ENCODE measurements around the gene WDR17. TPM values are rescaled to one million over a fixed set of nuclear protein-coding genes. Genes with fewer than 3 reads are reported as not detected.

The WDR17 gene
- total RNA-seq, 5 donors from 2014 or later (not counting 1 experiment from before 2014, with no cell fraction given): 0.92 to 2.0 (median 0.98) TPM

- ChIA-PET CTCF (no interaction called here), POLR2A (no interaction called here)
- peaks cover 32 to 54% of the 10 kb centered on the region in 2 donors for H3K27me3 Mint-ChIP-seq
- Histone ChIP-seq H3K36me3 (ENCODE audit: control insufficient read depth in 2 of 2, extremely low read depth in 1 of 2, insufficient read depth in 1 of 2, low read length in 1 of 2) (no peaks in the 10 kb centered on the region), H3K9me3 (no peaks in the 10 kb centered on the region), H3K4me1 (ENCODE audit: control insufficient read depth in 1 of 2, extremely low read depth in 1 of 2, insufficient read depth in 2 of 2, low read length in 2 of 2) (peaks cover 0 to 5% of the 10 kb centered on the region in 2 experiments), H3K27ac (ENCODE audit: low read length) (no peak overlapping the region), H3K4me3 (ENCODE audit: control insufficient read depth in 1 of 2, extremely low read depth in 1 of 2, low read length in 1 of 2) (no peak overlapping the region), H3K27me3 (replicated peaks in 1 of 2; ENCODE audit: control insufficient read depth in 2 of 2, extremely low read depth in 1 of 2, insufficient read depth in 2 of 2, low read length in 1 of 2) (peaks cover 0 to 17% of the 10 kb centered on the region in 2 experiments)
- H3K27ac Mint-ChIP-seq: no peak overlapping the region
- H3K36me3 Mint-ChIP-seq: no peaks in the 10 kb centered on the region
- H3K4me3 Mint-ChIP-seq: no peak overlapping the region
- no peak for DNase-seq
- H3K9me3 Mint-ChIP-seq: no peaks in the 10 kb centered on the region
- 29% methylated on average over 1 of the region's 11 CpGs for WGBS (ENCODE audit: insufficient coverage)
- H3K4me1 Mint-ChIP-seq: peaks cover 0 to 2% (median 2%) of the 10 kb centered on the region in 3 donors
- no peak for ATAC-seq (replicated peaks in 1 of 4)
Measured at GRCh38 chr4:176189891-176190795, 124.5 kb downstream of the WDR17 start.

- Mint-ChIP-seq H3K27ac (no peak overlapping the region), H3K27me3 (peaks cover 29 to 42% of the 10 kb centered on the region in 2 donors), H3K4me3 (no peak overlapping the region), H3K9me3 (no peaks in the 10 kb centered on the region), H3K36me3 (peaks cover 2% of the 10 kb centered on the region), H3K4me1 (peaks cover 9% of the 10 kb centered on the region in 3 donors)
- Histone ChIP-seq H3K27ac (ENCODE audit: low read length) (no peak overlapping the region), H3K4me1 (ENCODE audit: control insufficient read depth in 1 of 2, extremely low read depth in 1 of 2, insufficient read depth in 2 of 2, low read length in 2 of 2) (peaks cover 0 to 8% of the 10 kb centered on the region in 2 experiments), H3K27me3 (replicated peaks in 1 of 2; ENCODE audit: control insufficient read depth in 2 of 2, extremely low read depth in 1 of 2, insufficient read depth in 2 of 2, low read length in 1 of 2) (peaks cover 0 to 19% of the 10 kb centered on the region in 2 experiments), H3K4me3 (ENCODE audit: control insufficient read depth in 1 of 2, extremely low read depth in 1 of 2, low read length in 1 of 2) (no peak overlapping the region), H3K36me3 (ENCODE audit: control insufficient read depth in 2 of 2, extremely low read depth in 1 of 2, insufficient read depth in 1 of 2, low read length in 1 of 2) (no peaks in the 10 kb centered on the region), H3K9me3 (no peaks in the 10 kb centered on the region)
- POLR2A ChIA-PET: no interaction called here
- DNase-seq: no peak
- ATAC-seq (replicated peaks in 1 of 4): no peak
- no CpG with 5 or more reads among the region's 1 CpG for WGBS (ENCODE audit: insufficient coverage)
- CTCF ChIA-PET: no interaction called here
Measured at GRCh38 chr4:176191974-176192373, 126.3 kb downstream of the WDR17 start.

- POLR2A ChIA-PET: interaction anchor here in 1 of 2 donors (0.6 kb wide), 1 partner anchor 1672 kb away, joined by 4 read pairs; no protein-coding TSS in a partner anchor
- Mint-ChIP-seq H3K36me3 (peaks cover 2% of the 10 kb centered on the region), H3K4me1 (peaks cover 9% of the 10 kb centered on the region in 3 donors), H3K9me3 (no peaks in the 10 kb centered on the region), H3K27ac (no peak overlapping the region), H3K4me3 (no peak overlapping the region), H3K27me3 (peaks cover 29 to 39% of the 10 kb centered on the region in 2 donors)
- CTCF ChIA-PET: no interaction called here
- Histone ChIP-seq H3K4me3 (ENCODE audit: control insufficient read depth in 1 of 2, extremely low read depth in 1 of 2, low read length in 1 of 2) (no peak overlapping the region), H3K36me3 (ENCODE audit: control insufficient read depth in 2 of 2, extremely low read depth in 1 of 2, insufficient read depth in 1 of 2, low read length in 1 of 2) (no peaks in the 10 kb centered on the region), H3K27ac (ENCODE audit: low read length) (no peak overlapping the region), H3K27me3 (replicated peaks in 1 of 2; ENCODE audit: control insufficient read depth in 2 of 2, extremely low read depth in 1 of 2, insufficient read depth in 2 of 2, low read length in 1 of 2) (peaks cover 0 to 12% of the 10 kb centered on the region in 2 experiments), H3K9me3 (no peaks in the 10 kb centered on the region), H3K4me1 (ENCODE audit: control insufficient read depth in 1 of 2, extremely low read depth in 1 of 2, insufficient read depth in 2 of 2, low read length in 2 of 2) (peaks cover 0 to 8% of the 10 kb centered on the region in 2 experiments)
- DNase-seq: no peak
- no CpG with 5 or more reads among the region's 4 CpGs for WGBS (ENCODE audit: insufficient coverage)
- no peak for ATAC-seq (replicated peaks in 1 of 4)
Measured at GRCh38 chr4:176193126-176193525, 127.5 kb downstream of the WDR17 start.

- CTCF ChIA-PET: no interaction called here
- H3K27ac Mint-ChIP-seq: no peak overlapping the region
Measured at GRCh38 chr4:176193938-176194337, 128.3 kb downstream of the WDR17 start.

GRCh38 chr4:176195184-176195978 lies 129.7 kb downstream of the WDR17 start, which contains the start of gene SPATA4:
Gene SPATA4 (minus strand): TSS chr4:176195585. CDS start chr4:176195562, 23 bp downstream.
- ChIA-PET POLR2A (interaction anchor here (0.7 to 1.3 kb wide), 3 partner anchors 120 to 144 kb away, joined by 4 to 7 read pairs (median 5); no protein-coding TSS in a partner anchor), CTCF (interaction anchor here (0.6 to 1.3 kb wide), 2 partner anchors 20 to 964 kb away, joined by 3 to 4 read pairs; no protein-coding TSS in a partner anchor)
- Histone ChIP-seq H3K27me3 (replicated peaks in 1 of 2; ENCODE audit: control insufficient read depth in 2 of 2, extremely low read depth in 1 of 2, insufficient read depth in 2 of 2, low read length in 1 of 2) (peaks cover 0 to 8% of the 10 kb centered on the region in 2 experiments), H3K4me3 (ENCODE audit: control insufficient read depth in 1 of 2, extremely low read depth in 1 of 2, low read length in 1 of 2) (peak within 1 kb of the TSS; percentile 59 to 74), H3K27ac (ENCODE audit: low read length) (peak within 1 kb of the TSS; percentile 65), H3K36me3 (ENCODE audit: control insufficient read depth in 2 of 2, extremely low read depth in 1 of 2, insufficient read depth in 1 of 2, low read length in 1 of 2) (no peaks in the 10 kb centered on the region), H3K4me1 (ENCODE audit: control insufficient read depth in 1 of 2, extremely low read depth in 1 of 2, insufficient read depth in 2 of 2, low read length in 2 of 2) (peaks cover 0 to 8% of the 10 kb centered on the region in 2 experiments), H3K9me3 (no peaks in the 10 kb centered on the region)
- Mint-ChIP-seq H3K27me3 (peaks cover 16 to 24% of the 10 kb centered on the region in 2 donors), H3K4me1 (peaks cover 9% of the 10 kb centered on the region in 3 donors), H3K27ac (peak within 1 kb of the TSS; percentile 88 to 94), H3K4me3 (peak within 1 kb of the TSS; percentile 68 to 84 (median 82)), H3K36me3 (peaks cover 2% of the 10 kb centered on the region), H3K9me3 (no peaks in the 10 kb centered on the region)
- peak; percentile 84 to 96 (median 92) for DNase-seq
- WGBS (ENCODE audit: insufficient coverage): under 1% methylated on average over 41 of the region's 45 CpGs
- peak; percentile 98 for ATAC-seq (replicated peaks in 1 of 4)

More at GRCh38 chr4:176193938-176194337, 128.3 kb downstream of the WDR17 start:
- Mint-ChIP-seq H3K36me3 (peaks cover 2% of the 10 kb centered on the region), H3K9me3 (no peaks in the 10 kb centered on the region), H3K27me3 (peaks cover 24 to 35% of the 10 kb centered on the region in 2 donors), H3K4me3 (peak overlapping the region in 1 of 3 donors; percentile 19), H3K4me1 (peaks cover 9% of the 10 kb centered on the region in 3 donors)
- Histone ChIP-seq H3K27ac (ENCODE audit: low read length) (no peak overlapping the region), H3K4me3 (ENCODE audit: control insufficient read depth in 1 of 2, extremely low read depth in 1 of 2, low read length in 1 of 2) (no peak overlapping the region), H3K9me3 (no peaks in the 10 kb centered on the region), H3K36me3 (ENCODE audit: control insufficient read depth in 2 of 2, extremely low read depth in 1 of 2, insufficient read depth in 1 of 2, low read length in 1 of 2) (no peaks in the 10 kb centered on the region), H3K27me3 (replicated peaks in 1 of 2; ENCODE audit: control insufficient read depth in 2 of 2, extremely low read depth in 1 of 2, insufficient read depth in 2 of 2, low read length in 1 of 2) (peaks cover 0 to 12% of the 10 kb centered on the region in 2 experiments), H3K4me1 (ENCODE audit: control insufficient read depth in 1 of 2, extremely low read depth in 1 of 2, insufficient read depth in 2 of 2, low read length in 2 of 2) (peaks cover 0 to 8% of the 10 kb centered on the region in 2 experiments)
- no CpG with 5 or more reads among the region's 3 CpGs for WGBS (ENCODE audit: insufficient coverage)
- POLR2A ChIA-PET: no interaction called here
- DNase-seq (no peak), ATAC-seq (replicated peaks in 1 of 4) (no peak)

Data from T-cell (primary cell).